ENCODE data around the gene BIRC5.

Gene BIRC5

GRCh38 chr17:78197147-78197832 is 16.8 kb upstream of the BIRC5 start:
- intact Hi-C loops (cut with micrococcal nuclease): no loop called here

DNA sequence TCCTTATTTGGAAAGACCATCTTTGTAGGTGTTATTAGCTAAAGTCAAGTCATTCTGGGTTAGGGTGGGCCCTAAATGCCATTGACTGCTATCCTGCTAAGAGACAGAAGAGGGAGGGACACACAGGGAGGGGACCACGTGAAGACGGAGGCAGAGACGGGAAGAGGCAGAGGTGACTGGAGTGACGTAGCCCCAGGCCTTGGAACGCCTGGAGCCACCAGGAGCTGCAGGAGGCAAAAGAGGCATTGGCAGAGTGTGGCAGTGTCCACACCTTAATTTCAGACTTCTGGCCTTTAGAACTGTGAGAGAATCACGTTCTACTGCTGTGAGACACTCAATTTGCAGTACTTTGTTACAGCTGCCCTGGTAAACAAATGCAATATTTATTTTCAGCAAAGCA is 13.6 kb upstream of the BIRC5 start:
- Mint-ChIP-seq H3K4me1 (ENCODE audit: low read depth) (peaks cover 32% of the 10 kb centered on the region), H3K27ac (peak overlapping the region; percentile 26), H3K27me3 (no peaks in the 10 kb centered on the region), H3K36me3 (ENCODE audit: low read depth) (peaks cover 56% of the 10 kb centered on the region), H3K4me3 (no peak overlapping the region), H3K9me3 (no peaks in the 10 kb centered on the region)
- intact Hi-C loops (cut with micrococcal nuclease): no loop called here

More at GRCh38 chr17:78197147-78197832, 16.8 kb upstream of the BIRC5 start:
- Mint-ChIP-seq H3K27ac (peak overlapping the region; percentile 90), H3K4me1 (ENCODE audit: low read depth) (peaks cover 32% of the 10 kb centered on the region), H3K36me3 (ENCODE audit: low read depth) (peaks cover 52% of the 10 kb centered on the region), H3K27me3 (no peaks in the 10 kb centered on the region), H3K9me3 (no peaks in the 10 kb centered on the region), H3K4me3 (no peak overlapping the region)

DNA sequence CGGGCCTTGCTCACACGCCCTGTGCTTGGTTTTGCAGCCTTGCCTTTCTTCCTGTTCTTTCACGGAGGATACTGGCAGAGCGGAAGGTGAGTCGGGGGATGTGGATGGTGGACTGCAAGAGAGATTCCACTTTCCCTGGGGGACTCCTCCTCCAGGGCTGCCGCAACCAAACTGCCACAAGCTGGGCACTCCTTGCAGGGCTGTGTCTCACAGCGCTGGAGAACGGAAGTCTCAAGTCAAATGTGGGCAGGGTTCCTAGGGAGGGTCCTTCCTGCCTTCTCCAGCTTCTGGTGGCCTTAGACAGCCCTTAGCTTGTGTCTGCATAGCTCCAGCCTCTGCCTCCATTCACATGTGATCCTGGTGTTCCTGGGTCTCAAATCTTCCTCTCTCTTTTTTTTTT is 11.4 kb upstream of the BIRC5 start:
- peaks cover 25% of the 10 kb centered on the region for H3K4me1 Mint-ChIP-seq (ENCODE audit: low read depth)
- intact Hi-C loops (cut with micrococcal nuclease): no loop called here
- H3K4me3 Mint-ChIP-seq: no peak overlapping the region
- no peaks in the 10 kb centered on the region for H3K27me3 Mint-ChIP-seq
- peaks cover 53% of the 10 kb centered on the region for H3K36me3 Mint-ChIP-seq (ENCODE audit: low read depth)
- no peaks in the 10 kb centered on the region for H3K9me3 Mint-ChIP-seq
- H3K27ac Mint-ChIP-seq: no peak overlapping the region

- H3K36me3 Mint-ChIP-seq (ENCODE audit: low read depth): peaks cover 54% of the 10 kb centered on the region
- H3K27me3 Mint-ChIP-seq: no peaks in the 10 kb centered on the region
- no peaks in the 10 kb centered on the region for H3K9me3 Mint-ChIP-seq
- peaks cover 10% of the 10 kb centered on the region for H3K4me1 Mint-ChIP-seq (ENCODE audit: low read depth)
- intact Hi-C loops (cut with micrococcal nuclease): no loop called here
- H3K4me3 Mint-ChIP-seq: no peak overlapping the region
- no peak overlapping the region for H3K27ac Mint-ChIP-seq
These were observed 9.5 kb upstream of the BIRC5 start for GRCh38 chr17:78204387-78205123.

GRCh38 chr17:78205124-78205775 is 8.8 kb upstream of the BIRC5 start:
- no peaks in the 10 kb centered on the region for H3K27me3 Mint-ChIP-seq
- peaks cover 54% of the 10 kb centered on the region for H3K36me3 Mint-ChIP-seq (ENCODE audit: low read depth)
- intact Hi-C loops (cut with micrococcal nuclease): no loop called here
- H3K4me3 Mint-ChIP-seq: no peak overlapping the region
- no peaks in the 10 kb centered on the region for H3K9me3 Mint-ChIP-seq
- no peak overlapping the region for H3K27ac Mint-ChIP-seq
- H3K4me1 Mint-ChIP-seq (ENCODE audit: low read depth): peaks cover 8% of the 10 kb centered on the region

DNA sequence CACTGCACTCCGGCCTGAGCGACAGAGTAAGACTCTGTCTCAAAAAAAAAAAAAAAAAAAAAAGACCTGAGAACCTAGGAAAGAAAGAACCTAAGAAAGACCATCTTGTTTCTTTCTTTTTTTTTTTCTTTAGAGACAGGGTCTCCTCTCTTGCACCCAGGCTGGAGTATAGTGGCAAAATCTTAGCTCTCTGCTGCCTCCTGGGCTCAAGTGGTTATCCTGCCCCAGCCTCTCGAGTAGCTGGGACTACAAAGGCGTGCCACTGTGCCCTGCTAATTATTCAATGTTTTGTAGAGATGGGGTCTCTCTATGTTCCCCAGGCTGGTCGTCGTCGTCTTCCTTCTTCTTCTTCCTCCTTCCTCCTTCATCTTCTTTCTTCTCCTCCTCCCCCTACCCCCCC is 7.8 kb upstream of the BIRC5 start:
- intact Hi-C loops (cut with micrococcal nuclease): no loop called here
- no peaks in the 10 kb centered on the region for H3K27me3 Mint-ChIP-seq
- no peak overlapping the region for H3K4me3 Mint-ChIP-seq
- peaks cover 8% of the 10 kb centered on the region for H3K4me1 Mint-ChIP-seq (ENCODE audit: low read depth)
- peaks cover 54% of the 10 kb centered on the region for H3K36me3 Mint-ChIP-seq (ENCODE audit: low read depth)
- H3K9me3 Mint-ChIP-seq: no peaks in the 10 kb centered on the region
- H3K27ac Mint-ChIP-seq: no peak overlapping the region

DNA sequence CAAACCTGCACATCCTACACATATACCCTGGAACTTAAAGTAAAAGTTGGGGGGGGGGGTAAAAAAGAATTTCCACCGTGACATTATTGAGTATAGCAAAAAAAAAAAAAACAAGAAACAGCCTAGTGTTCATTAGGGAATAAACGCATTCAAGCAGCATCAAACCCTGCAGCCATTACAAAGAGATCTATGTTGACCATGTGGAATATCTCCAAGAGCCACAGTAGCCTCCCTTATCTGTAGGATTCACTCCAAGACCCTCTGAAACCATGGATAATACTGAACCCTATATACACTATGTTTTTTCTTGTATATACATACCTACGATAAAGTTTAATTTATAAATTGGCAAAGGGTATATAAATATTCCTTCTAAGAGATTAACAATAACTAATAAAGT is 5.6 kb upstream of the BIRC5 start:
- Mint-ChIP-seq H3K9me3 (no peaks in the 10 kb centered on the region), H3K27me3 (no peaks in the 10 kb centered on the region), H3K27ac (no peak overlapping the region), H3K36me3 (ENCODE audit: low read depth) (peaks cover 40% of the 10 kb centered on the region), H3K4me3 (no peak overlapping the region), H3K4me1 (ENCODE audit: low read depth) (peaks cover 11% of the 10 kb centered on the region)
- intact Hi-C loops (cut with micrococcal nuclease): no loop called here

- no peak overlapping the region for H3K4me3 Mint-ChIP-seq
- peaks cover 24% of the 10 kb centered on the region for H3K36me3 Mint-ChIP-seq (ENCODE audit: low read depth)
- peaks cover 25% of the 10 kb centered on the region for H3K4me1 Mint-ChIP-seq (ENCODE audit: low read depth)
- intact Hi-C loops (cut with micrococcal nuclease): no loop called here
- H3K27me3 Mint-ChIP-seq: no peaks in the 10 kb centered on the region
- H3K27ac Mint-ChIP-seq: no peak overlapping the region
- no peaks in the 10 kb centered on the region for H3K9me3 Mint-ChIP-seq
These were observed 3.9 kb upstream of the BIRC5 start for GRCh38 chr17:78210111-78210510.

DNA sequence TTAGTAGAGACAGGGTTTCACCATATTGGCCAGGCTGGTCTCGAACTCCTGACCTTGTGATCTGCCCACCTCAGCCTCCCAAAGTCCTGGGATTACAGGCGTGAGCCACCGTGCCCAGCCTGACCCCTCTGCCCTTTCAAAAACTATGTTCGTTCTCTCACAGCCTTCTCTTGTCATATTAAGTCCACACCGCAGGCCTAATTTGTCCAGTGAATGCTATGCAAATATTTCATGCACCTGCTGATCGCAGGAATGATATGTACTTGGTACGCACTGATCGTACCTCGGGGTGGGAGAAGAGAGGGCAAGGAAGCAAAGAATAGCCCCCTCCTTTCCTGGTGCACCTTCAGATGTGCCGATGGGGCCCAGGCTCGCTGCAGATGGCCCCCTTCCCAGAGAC is 3.0 kb upstream of the BIRC5 start:
- H3K9me3 Mint-ChIP-seq: no peaks in the 10 kb centered on the region
- H3K27ac Mint-ChIP-seq: no peak overlapping the region
- no peaks in the 10 kb centered on the region for H3K27me3 Mint-ChIP-seq
- peaks cover 15% of the 10 kb centered on the region for H3K36me3 Mint-ChIP-seq (ENCODE audit: low read depth)
- no peak overlapping the region for H3K4me3 Mint-ChIP-seq
- peaks cover 25% of the 10 kb centered on the region for H3K4me1 Mint-ChIP-seq (ENCODE audit: low read depth)
- intact Hi-C loops (cut with micrococcal nuclease): no loop called here

- peaks cover 17% of the 10 kb centered on the region for H3K4me1 Mint-ChIP-seq (ENCODE audit: low read depth)
- H3K9me3 Mint-ChIP-seq: no peaks in the 10 kb centered on the region
- intact Hi-C loops (cut with micrococcal nuclease): no loop called here
- H3K4me3 Mint-ChIP-seq: peak overlapping the region; percentile 66
- no peak overlapping the region for H3K27ac Mint-ChIP-seq
- no peaks in the 10 kb centered on the region for H3K27me3 Mint-ChIP-seq
- H3K36me3 Mint-ChIP-seq (ENCODE audit: low read depth): no peaks in the 10 kb centered on the region
These were observed 631 bp downstream of the BIRC5 start for GRCh38 chr17:78214706-78215061.

DNA sequence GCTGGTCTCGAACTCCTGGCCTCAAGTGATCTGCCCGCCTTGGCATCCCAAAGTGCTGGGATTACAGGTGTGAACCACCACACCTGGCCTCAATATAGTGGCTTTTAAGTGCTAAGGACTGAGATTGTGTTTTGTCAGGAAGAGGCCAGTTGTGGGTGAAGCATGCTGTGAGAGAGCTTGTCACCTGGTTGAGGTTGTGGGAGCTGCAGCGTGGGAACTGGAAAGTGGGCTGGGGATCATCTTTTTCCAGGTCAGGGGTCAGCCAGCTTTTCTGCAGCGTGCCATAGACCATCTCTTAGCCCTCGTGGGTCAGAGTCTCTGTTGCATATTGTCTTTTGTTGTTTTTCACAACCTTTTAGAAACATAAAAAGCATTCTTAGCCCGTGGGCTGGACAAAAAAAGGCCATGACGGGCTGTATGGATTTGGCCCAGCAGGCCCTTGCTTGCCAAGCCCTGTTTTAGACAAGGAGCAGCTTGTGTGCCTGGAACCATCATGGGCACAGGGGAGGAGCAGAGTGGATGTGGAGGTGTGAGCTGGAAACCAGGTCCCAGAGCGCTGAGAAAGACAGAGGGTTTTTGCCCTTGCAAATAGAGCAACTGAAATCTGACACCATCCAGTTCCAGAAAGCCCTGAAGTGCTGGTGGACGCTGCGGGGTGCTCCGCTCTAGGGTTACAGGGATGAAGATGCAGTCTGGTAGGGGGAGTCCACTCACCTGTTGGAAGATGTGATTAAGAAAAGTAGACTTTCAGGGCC is 5.5 kb downstream of the BIRC5 start:
- intact Hi-C loops (cut with micrococcal nuclease): no loop called here
- Mint-ChIP-seq H3K27me3 (no peaks in the 10 kb centered on the region), H3K4me1 (ENCODE audit: low read depth) (peaks cover 3% of the 10 kb centered on the region), H3K27ac (no peak overlapping the region), H3K9me3 (no peaks in the 10 kb centered on the region), H3K36me3 (ENCODE audit: low read depth) (peaks cover 8% of the 10 kb centered on the region), H3K4me3 (no peak overlapping the region)

- Mint-ChIP-seq H3K4me1 (ENCODE audit: low read depth) (peaks cover 19% of the 10 kb centered on the region), H3K9me3 (no peaks in the 10 kb centered on the region), H3K4me3 (no peak overlapping the region), H3K36me3 (ENCODE audit: low read depth) (peaks cover 8% of the 10 kb centered on the region), H3K27ac (no peak overlapping the region), H3K27me3 (peaks cover 16% of the 10 kb centered on the region)
- intact Hi-C loops (cut with micrococcal nuclease): no loop called here
These were observed 9.0 kb downstream of the BIRC5 start for GRCh38 chr17:78223061-78223460.

DNA sequence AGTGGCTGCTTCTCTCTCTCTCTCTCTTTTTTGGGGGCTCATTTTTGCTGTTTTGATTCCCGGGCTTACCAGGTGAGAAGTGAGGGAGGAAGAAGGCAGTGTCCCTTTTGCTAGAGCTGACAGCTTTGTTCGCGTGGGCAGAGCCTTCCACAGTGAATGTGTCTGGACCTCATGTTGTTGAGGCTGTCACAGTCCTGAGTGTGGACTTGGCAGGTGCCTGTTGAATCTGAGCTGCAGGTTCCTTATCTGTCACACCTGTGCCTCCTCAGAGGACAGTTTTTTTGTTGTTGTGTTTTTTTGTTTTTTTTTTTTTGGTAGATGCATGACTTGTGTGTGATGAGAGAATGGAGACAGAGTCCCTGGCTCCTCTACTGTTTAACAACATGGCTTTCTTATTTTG is 9.7 kb downstream of the BIRC5 start:
- Mint-ChIP-seq H3K4me1 (ENCODE audit: low read depth) (peaks cover 19% of the 10 kb centered on the region), H3K36me3 (ENCODE audit: low read depth) (peaks cover 8% of the 10 kb centered on the region), H3K9me3 (no peaks in the 10 kb centered on the region), H3K4me3 (no peak overlapping the region), H3K27me3 (peaks cover 21% of the 10 kb centered on the region), H3K27ac (no peak overlapping the region)
- intact Hi-C loops (cut with micrococcal nuclease): no loop called here
